Glutamatergic neuron (in vitro differentiated cells): Measurements from ENCODE around the gene SLC4A9. TPM values are rescaled to one million over a fixed set of nuclear protein-coding genes. Genes with fewer than 3 reads are reported as not detected.

Experiments
- DNase-seq: peaks from one replicate; pipeline ENCODE4 v3.0.0; 2022
- H3K27ac Mint-ChIP-seq: one replicate; pipeline ENCODE4 v1.8.0; 2020; ENCODE audit warnings: mild to moderate bottlenecking, mixed read lengths, inconsistent platforms; ENCODE audit not compliant: unreplicated experiment
- H3K27me3 Mint-ChIP-seq: one replicate; pipeline ENCODE4 v1.8.0; 2020; ENCODE audit warnings: mild to moderate bottlenecking, moderate library complexity, mixed read lengths, inconsistent platforms; ENCODE audit not compliant: unreplicated experiment
- H3K36me3 Mint-ChIP-seq: one replicate; pipeline ENCODE4 v1.8.0; 2020; ENCODE audit warnings: mild to moderate bottlenecking, mixed read lengths, inconsistent platforms; ENCODE audit not compliant: unreplicated experiment
- H3K4me1 Mint-ChIP-seq: one replicate; pipeline ENCODE4 v1.8.0; 2020; ENCODE audit warnings: mild to moderate bottlenecking, low read depth, mixed read lengths, inconsistent platforms; ENCODE audit not compliant: unreplicated experiment
- H3K4me3 Mint-ChIP-seq: one replicate; pipeline ENCODE4 v1.8.0; 2020; ENCODE audit warnings: mild to moderate bottlenecking, mixed read lengths, inconsistent platforms; ENCODE audit not compliant: unreplicated experiment
- H3K9me3 Mint-ChIP-seq: one replicate; pipeline ENCODE4 v1.8.0; 2020; ENCODE audit warnings: mild to moderate bottlenecking, moderate library complexity, mixed read lengths, inconsistent platforms; ENCODE audit not compliant: unreplicated experiment
- total RNA-seq: library from RNA; stranded (reverse); fragmentation: NEBNext Ultra II Directional; extraction: Animal tissue kit (Norgen Biotek cat#: 25700); gene quantifications from one replicate; pipeline ENCODE4 v1.2.1, GENCODE V29; 2021; ENCODE audit not compliant: unreplicated experiment
- TF ChIP-seq, protein P1 (sequence below): fragments of 200-600 bp; sonication (generic); IDR thresholded peaks from one replicate; pipeline ENCODE4 v1.5.0; 2021; ENCODE audit not compliant: partially characterized antibody, unreplicated experiment

SLC4A9 gene
- total RNA-seq, 1 donor from 2014 or later: not detected

DNA sequence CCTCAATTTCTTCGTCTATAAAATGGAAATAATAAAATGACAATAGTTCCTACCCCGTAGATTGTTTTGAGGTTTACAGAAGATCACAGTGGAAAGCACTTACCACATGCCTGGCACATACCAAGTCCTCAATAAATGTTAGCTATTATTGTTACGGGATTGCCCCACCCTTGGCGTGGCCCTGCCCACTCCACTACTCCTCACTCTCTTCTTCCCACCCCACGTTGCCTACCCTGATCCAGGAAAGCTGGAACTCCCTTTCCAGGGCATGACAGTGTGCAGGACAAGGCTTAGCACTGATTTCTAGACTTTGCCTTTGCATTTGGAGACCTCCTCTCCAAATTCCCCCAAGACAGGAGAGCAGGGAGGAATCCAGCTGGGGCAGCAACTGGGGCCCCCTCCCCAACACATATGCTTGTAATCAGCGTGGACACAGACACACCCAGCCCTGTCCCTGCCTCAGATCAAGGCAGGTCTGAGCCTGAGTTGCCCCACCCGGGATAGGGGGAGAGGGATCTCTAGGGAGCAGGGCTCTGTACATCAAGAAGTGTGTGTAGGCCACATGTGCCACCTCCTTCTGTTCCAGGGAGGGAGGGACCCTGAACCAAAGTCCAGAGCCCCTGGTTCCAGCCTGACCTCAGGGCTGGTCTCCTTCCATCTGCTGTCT is 6.7 kb downstream of the SLC4A9 start:
- Mint-ChIP-seq H3K36me3 (no peaks in the 10 kb centered on the region), H3K9me3 (peaks cover 2% of the 10 kb centered on the region), H3K4me1 (peaks cover 4% of the 10 kb centered on the region), H3K4me3 (no peak overlapping the region), H3K27me3 (peaks cover 2% of the 10 kb centered on the region), H3K27ac (no peak overlapping the region)
- no peak for DNase-seq
- TF ChIP-seq, protein P1, sequence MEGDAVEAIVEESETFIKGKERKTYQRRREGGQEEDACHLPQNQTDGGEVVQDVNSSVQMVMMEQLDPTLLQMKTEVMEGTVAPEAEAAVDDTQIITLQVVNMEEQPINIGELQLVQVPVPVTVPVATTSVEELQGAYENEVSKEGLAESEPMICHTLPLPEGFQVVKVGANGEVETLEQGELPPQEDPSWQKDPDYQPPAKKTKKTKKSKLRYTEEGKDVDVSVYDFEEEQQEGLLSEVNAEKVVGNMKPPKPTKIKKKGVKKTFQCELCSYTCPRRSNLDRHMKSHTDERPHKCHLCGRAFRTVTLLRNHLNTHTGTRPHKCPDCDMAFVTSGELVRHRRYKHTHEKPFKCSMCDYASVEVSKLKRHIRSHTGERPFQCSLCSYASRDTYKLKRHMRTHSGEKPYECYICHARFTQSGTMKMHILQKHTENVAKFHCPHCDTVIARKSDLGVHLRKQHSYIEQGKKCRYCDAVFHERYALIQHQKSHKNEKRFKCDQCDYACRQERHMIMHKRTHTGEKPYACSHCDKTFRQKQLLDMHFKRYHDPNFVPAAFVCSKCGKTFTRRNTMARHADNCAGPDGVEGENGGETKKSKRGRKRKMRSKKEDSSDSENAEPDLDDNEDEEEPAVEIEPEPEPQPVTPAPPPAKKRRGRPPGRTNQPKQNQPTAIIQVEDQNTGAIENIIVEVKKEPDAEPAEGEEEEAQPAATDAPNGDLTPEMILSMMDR: no peak

DNA sequence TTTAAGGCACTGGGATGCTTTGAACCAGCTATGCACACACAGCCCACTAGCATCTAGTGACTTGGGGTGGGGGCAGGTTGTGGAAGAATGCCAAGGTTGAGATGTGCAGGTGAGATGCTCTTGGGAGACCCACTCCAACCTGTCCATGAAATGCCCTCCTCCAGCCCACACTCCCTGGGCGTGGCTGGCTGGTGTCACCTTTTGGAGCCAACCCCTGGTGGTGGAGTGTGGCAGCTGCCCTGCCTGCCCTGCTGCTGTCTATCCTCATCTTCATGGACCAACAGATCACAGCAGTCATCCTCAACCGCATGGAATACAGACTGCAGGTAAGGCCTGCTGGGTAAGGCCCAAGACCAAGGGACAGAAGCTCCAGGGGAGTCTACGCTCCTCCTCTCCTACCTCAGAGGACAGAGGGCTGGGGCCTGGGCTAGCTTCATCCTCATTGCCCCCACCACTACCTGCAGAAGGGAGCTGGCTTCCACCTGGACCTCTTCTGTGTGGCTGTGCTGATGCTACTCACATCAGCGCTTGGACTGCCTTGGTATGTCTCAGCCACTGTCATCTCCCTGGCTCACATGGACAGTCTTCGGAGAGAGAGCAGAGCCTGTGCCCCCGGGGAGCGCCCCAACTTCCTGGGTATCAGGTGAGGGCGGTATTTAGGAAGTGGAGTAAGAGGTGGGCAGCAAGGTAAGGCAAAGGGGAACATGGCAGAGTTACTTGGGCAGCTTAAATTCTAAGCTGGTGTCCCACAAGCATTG is 7.4 kb downstream of the SLC4A9 start:
- no peaks in the 10 kb centered on the region for H3K9me3 Mint-ChIP-seq
- no peaks in the 10 kb centered on the region for H3K36me3 Mint-ChIP-seq
- H3K4me3 Mint-ChIP-seq: no peak overlapping the region
- no peak for DNase-seq
- H3K27ac Mint-ChIP-seq: no peak overlapping the region
- TF ChIP-seq, protein P1: peak; percentile 24
- H3K4me1 Mint-ChIP-seq: peaks cover 4% of the 10 kb centered on the region
- H3K27me3 Mint-ChIP-seq: peaks cover 2% of the 10 kb centered on the region

DNA sequence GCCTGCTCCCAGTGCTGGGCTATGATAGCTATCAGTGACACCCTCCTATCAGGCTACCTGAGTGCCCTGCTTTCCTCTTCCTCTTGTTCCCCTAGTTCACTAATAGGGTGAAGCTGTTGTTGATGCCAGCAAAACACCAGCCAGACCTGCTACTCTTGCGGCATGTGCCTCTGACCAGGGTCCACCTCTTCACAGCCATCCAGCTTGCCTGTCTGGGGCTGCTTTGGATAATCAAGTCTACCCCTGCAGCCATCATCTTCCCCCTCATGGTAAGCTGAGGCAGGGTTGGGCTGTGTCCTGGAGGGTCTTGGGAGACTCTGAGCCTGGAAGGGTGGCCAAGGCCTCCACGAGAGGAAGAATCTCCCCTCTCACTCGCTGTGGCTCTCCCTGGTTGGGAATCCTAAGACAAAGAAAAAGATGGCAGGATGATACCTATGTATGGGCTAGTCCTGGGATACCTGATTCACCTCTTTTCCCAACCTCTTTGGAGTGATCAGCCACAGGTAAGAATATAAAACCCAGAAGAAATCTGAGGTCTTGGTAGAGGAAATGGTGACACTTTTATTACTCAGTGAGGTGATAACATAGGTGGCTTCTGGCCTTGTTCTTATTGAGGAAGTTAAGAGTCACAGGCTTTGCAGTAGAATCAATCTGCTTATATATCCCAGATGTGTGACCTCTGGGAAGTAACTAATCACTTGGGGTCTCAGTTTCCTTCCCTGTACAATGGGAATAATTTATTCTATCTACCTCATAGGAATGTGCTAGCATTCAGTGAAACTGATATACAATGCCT is 11.6 kb downstream of the SLC4A9 start:
- no peak overlapping the region for H3K27ac Mint-ChIP-seq
- TF ChIP-seq, protein P1: no peak
- H3K27me3 Mint-ChIP-seq: peaks cover 1% of the 10 kb centered on the region
- H3K36me3 Mint-ChIP-seq: no peaks in the 10 kb centered on the region
- H3K4me3 Mint-ChIP-seq: no peak overlapping the region
- H3K9me3 Mint-ChIP-seq: peaks cover 2% of the 10 kb centered on the region
- H3K4me1 Mint-ChIP-seq: peaks cover 3% of the 10 kb centered on the region
- no peak for DNase-seq

DNA sequence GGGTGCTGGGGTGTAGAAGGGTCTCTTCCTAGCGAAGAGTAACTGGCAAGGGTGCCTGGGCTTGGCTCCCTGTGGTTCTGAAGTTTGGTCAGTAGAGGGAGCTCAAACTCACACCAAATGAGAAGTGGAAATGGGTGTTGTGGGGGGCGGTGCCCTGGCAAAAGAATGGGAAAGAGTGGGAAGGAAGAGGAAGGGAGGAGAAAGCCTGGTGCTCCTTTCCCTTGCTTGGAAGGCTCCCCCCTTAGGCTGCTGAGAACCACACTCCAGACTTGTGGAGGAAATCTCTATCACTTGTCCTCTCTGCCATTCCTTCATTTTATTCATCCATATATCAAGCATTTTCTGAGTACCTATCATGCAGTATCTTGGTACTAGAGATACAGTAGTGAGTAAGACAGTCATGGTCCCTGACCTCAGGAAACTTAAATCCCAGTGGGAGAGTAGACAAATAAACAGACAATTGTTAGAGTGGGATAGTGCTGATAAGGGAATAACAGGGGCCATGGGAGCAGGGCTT is 13.0 kb downstream of the SLC4A9 start:
- H3K36me3 Mint-ChIP-seq: no peaks in the 10 kb centered on the region
- peaks cover 2% of the 10 kb centered on the region for H3K9me3 Mint-ChIP-seq
- DNase-seq: peak; percentile 75
- H3K27ac Mint-ChIP-seq: no peak overlapping the region
- H3K4me1 Mint-ChIP-seq: no peaks in the 10 kb centered on the region
- peaks cover 2% of the 10 kb centered on the region for H3K27me3 Mint-ChIP-seq
- no peak overlapping the region for H3K4me3 Mint-ChIP-seq
- TF ChIP-seq, protein P1: peak; percentile 81
